ENCODE results near the gene KLHDC3. TPM values are rescaled to one million over a fixed set of nuclear protein-coding genes. Genes with fewer than 3 reads are reported as not detected.

The KLHDC3 gene
- total and polyA plus RNA-seq, 10 of the 15 experiments (the other 5 are each of a cell fraction or from before 2014, with no cell fraction given) = 2.4 to 102 (median 55.4) TPM

GRCh38 chr6:42978839-42979522 lies 35.1 kb upstream of the KLHDC3 start, which contains the start of gene PEX6:
Gene PEX6 (minus strand): TSS chr6:42979181. CDS start chr6:42979150, 31 bp downstream.
- H3K27me3 ChIP-seq (replicated peaks in 1 of 2; ENCODE audit: control insufficient read depth in 2 of 2, insufficient read depth in 2 of 2, low read length in 1 of 2) = no peaks in the 10 kb centered on the region
- peak within 1 kb of the TSS; percentile 88 for H3K4me3 ChIP-seq
- BruUV-seq (replicated peaks) = no TSS peak
- H4K20me1 ChIP-seq (ENCODE audit: control insufficient read depth, insufficient read depth) = no peaks in the 10 kb centered on the region
- peak within 1 kb of the TSS; percentile 94 for H3K4me2 ChIP-seq (ENCODE audit: control insufficient read depth, insufficient read depth)
- peak; percentile 96 for ATAC-seq
- peaks cover 13% of the 10 kb centered on the region for H3K4me1 ChIP-seq (ENCODE audit: control insufficient read depth, insufficient read depth, low read length)
- in situ Hi-C loops (cut with MboI) (no loop called here), intact Hi-C loops (cut with micrococcal nuclease; ENCODE audit: unreplicated experiment) (no loop called here)
- H3K36me3 ChIP-seq (ENCODE audit: control insufficient read depth in 2 of 2, insufficient read depth in 2 of 2, low read length in 1 of 2) = no peaks in the 10 kb centered on the region
- POLR2A ChIA-PET = interaction anchor here (0.5 to 3.0 kb wide), 9 partner anchors 8 to 191 kb away, joined by 3 to 20 read pairs (median 4); partner anchors contain the start of genes CNPY3, KLC4, KLHDC3 and MEA1
- CTCF ChIA-PET = interaction anchor here (1.1 to 1.9 kb wide), 6 partner anchors 14 to 527 kb away, joined by 3 to 5 read pairs (median 5); partner anchors contain the start of genes KLHDC3 and MEA1
- RAD21 ChIA-PET (ENCODE audit: unreplicated experiment) = interaction anchor here (0.9 to 2.2 kb wide), 5 partner anchors 28 to 48 kb away, joined by 3 to 8 read pairs (median 3); partner anchors contain the start of genes KLHDC3, MEA1 and RRP36
- peaks cover 25% of the 10 kb centered on the region for H3K79me2 ChIP-seq (ENCODE audit: control insufficient read depth, insufficient read depth, low read length)
- H3K27ac ChIP-seq (ENCODE audit: control insufficient read depth, insufficient read depth) = peak within 1 kb of the TSS; percentile 33
- 2% methylated on average over 54 of the region's 59 CpGs for WGBS (ENCODE audit: insufficient coverage, insufficient replicate concordance, low lambda C conversion rate, missing lambda C conversion rate)
- SMC1A ChIA-PET (ENCODE audit: uncharacterized antibody, unreplicated experiment) = interaction anchor here (0.7 to 1.7 kb wide), 9 partner anchors 14 to 165 kb away, joined by 3 to 5 read pairs (median 4); partner anchors contain the start of genes CNPY3, CUL7, KLHDC3 and MEA1
- H2AFZ ChIP-seq (ENCODE audit: control insufficient read depth, low read depth, low read length) = peak within 1 kb of the TSS; percentile 73
- peak; percentile 64 for DNase-seq (ENCODE audit: low read depth, low spot score)
- H3K9ac ChIP-seq (ENCODE audit: control insufficient read depth, insufficient read depth, low read length) = peak within 1 kb of the TSS; percentile 90
- peak; percentile 92 for FAIRE-seq
- no peaks in the 10 kb centered on the region for H3K9me3 ChIP-seq (replicated peaks; ENCODE audit: control insufficient read depth, insufficient read depth, low read length)
- TF ChIP-seq SPI1 (IDR thresholded peaks at IDR 0.05; ENCODE audit: borderline replicate concordance, insufficient read depth, low read depth, low read length) (peak; percentile 38; the same call in 1 of the 2 replicates), CHD1 (IDR thresholded peaks at IDR 0.05; ENCODE audit: low read depth, low read length) (no peak), SMC3 (IDR thresholded peaks at IDR 0.05; ENCODE audit: borderline replicate concordance, low read length) (no peak), CREM (IDR thresholded peaks at IDR 0.05; ENCODE audit: low read depth) (peak; percentile 72), CBFB (IDR thresholded peaks at IDR 0.05; ENCODE audit: low read depth) (peak; percentile 74; the same call in 1 of the 2 replicates), BMI1 (IDR thresholded peaks at IDR 0.05; ENCODE audit: borderline replicate concordance) (no peak), NFYB (IDR thresholded peaks at IDR 0.05; ENCODE audit: insufficient read depth, low read depth, low read length) (no peak), HDAC6 (IDR thresholded peaks at IDR 0.05; ENCODE audit: unreplicated experiment) (no peak), SKIL (IDR thresholded peaks at IDR 0.05; ENCODE audit: low read depth, poor library complexity, severe bottlenecking) (no peak), TAF1 (IDR thresholded peaks at IDR 0.05; ENCODE audit: borderline replicate concordance, low read depth, low read length) (peak; percentile 87), JUNB (IDR thresholded peaks at IDR 0.05) (no peak), EZH2 (IDR thresholded peaks at IDR 0.05; ENCODE audit: borderline replicate concordance, control insufficient read depth, low read depth, low read length) (no peak), FOXK2 (IDR thresholded peaks at IDR 0.05) (no peak), LARP7 (IDR thresholded peaks at IDR 0.05) (peak; percentile 94), IKZF2 (IDR thresholded peaks at IDR 0.05) (no peak; a peak in 1 of 4 replicates)
- TF ChIP-seq, protein P1, sequence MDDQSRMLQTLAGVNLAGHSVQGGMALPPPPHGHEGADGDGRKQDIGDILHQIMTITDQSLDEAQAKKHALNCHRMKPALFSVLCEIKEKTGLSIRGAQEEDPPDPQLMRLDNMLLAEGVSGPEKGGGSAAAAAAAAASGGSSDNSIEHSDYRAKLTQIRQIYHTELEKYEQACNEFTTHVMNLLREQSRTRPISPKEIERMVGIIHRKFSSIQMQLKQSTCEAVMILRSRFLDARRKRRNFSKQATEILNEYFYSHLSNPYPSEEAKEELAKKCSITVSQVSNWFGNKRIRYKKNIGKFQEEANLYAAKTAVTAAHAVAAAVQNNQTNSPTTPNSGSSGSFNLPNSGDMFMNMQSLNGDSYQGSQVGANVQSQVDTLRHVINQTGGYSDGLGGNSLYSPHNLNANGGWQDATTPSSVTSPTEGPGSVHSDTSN (IDR thresholded peaks at IDR 0.05; ENCODE audit: insufficient replicate concordance, low read depth, low read length) = no peak
- TF ChIP-seq, protein P2, sequence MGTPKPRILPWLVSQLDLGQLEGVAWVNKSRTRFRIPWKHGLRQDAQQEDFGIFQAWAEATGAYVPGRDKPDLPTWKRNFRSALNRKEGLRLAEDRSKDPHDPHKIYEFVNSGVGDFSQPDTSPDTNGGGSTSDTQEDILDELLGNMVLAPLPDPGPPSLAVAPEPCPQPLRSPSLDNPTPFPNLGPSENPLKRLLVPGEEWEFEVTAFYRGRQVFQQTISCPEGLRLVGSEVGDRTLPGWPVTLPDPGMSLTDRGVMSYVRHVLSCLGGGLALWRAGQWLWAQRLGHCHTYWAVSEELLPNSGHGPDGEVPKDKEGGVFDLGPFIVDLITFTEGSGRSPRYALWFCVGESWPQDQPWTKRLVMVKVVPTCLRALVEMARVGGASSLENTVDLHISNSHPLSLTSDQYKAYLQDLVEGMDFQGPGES (IDR thresholded peaks at IDR 0.05) = no peak
- TF ChIP-seq, protein P3, sequence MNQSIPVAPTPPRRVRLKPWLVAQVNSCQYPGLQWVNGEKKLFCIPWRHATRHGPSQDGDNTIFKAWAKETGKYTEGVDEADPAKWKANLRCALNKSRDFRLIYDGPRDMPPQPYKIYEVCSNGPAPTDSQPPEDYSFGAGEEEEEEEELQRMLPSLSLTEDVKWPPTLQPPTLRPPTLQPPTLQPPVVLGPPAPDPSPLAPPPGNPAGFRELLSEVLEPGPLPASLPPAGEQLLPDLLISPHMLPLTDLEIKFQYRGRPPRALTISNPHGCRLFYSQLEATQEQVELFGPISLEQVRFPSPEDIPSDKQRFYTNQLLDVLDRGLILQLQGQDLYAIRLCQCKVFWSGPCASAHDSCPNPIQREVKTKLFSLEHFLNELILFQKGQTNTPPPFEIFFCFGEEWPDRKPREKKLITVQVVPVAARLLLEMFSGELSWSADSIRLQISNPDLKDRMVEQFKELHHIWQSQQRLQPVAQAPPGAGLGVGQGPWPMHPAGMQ (IDR thresholded peaks at IDR 0.05; ENCODE audit: borderline replicate concordance) = no peak

Measured in GM12878 (cell line).